ENCODE measurements around the gene ULBP2.
"Not testable (repeated sequence)": the region's sequence is repeated elsewhere in the genome, so short reads cannot be mapped to it uniquely, and the experiment has no call there.

DNA sequence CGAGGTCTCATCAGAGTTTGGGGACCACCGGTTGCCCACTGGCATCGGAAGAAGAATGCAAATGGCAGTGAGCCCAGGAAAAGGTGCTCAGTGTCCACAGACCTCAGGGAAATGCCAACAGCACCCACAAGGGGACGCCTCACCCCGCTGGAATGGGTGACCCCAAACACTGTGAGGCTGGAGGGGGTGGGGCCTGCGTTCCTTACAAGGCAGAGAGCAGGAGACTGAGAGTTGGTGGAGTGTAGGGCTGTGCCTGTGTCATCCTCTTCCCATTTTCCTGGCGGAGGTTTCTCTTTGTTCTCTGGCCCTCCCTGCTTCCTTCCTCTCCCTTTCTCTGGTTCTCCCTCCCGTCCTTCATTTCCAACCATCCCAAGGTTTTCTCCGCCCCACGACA is 12.1 kb downstream of the ULBP2 start:
- TF ChIP-seq, protein P1, sequence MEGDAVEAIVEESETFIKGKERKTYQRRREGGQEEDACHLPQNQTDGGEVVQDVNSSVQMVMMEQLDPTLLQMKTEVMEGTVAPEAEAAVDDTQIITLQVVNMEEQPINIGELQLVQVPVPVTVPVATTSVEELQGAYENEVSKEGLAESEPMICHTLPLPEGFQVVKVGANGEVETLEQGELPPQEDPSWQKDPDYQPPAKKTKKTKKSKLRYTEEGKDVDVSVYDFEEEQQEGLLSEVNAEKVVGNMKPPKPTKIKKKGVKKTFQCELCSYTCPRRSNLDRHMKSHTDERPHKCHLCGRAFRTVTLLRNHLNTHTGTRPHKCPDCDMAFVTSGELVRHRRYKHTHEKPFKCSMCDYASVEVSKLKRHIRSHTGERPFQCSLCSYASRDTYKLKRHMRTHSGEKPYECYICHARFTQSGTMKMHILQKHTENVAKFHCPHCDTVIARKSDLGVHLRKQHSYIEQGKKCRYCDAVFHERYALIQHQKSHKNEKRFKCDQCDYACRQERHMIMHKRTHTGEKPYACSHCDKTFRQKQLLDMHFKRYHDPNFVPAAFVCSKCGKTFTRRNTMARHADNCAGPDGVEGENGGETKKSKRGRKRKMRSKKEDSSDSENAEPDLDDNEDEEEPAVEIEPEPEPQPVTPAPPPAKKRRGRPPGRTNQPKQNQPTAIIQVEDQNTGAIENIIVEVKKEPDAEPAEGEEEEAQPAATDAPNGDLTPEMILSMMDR (IDR thresholded peaks at IDR 0.05; ENCODE audit: low read depth, low read length) = not testable (repeated sequence)
- not testable (repeated sequence) for TF ChIP-seq EZH2phosphoT487 (IDR thresholded peaks at IDR 0.05; ENCODE audit: low read depth)

Measured in OCI-LY3 (cell line).